KMS-11 (cell line): ENCODE data around the gene ACAD8.

Experiments used
- H2AFZ ChIP-seq: fragments of 200-600 bp; sonication (generic); 2 replicates; pipeline ENCODE4 v1.6.1; 2016; ENCODE audit warnings: antibody characterized with exemption, mixed run types, low read depth
- H3K27ac ChIP-seq: fragments of 200-600 bp; sonication (generic); 2 replicates; pipeline ENCODE4 v1.6.1; 2016; ENCODE audit warnings: mild to moderate bottlenecking, mixed run types
- H3K27me3 ChIP-seq: fragments of 200-600 bp; sonication (generic); 2 replicates; pipeline ENCODE4 v1.6.1; 2017; ENCODE audit warnings: mild to moderate bottlenecking, low read depth, mixed run types, moderate library complexity; ENCODE audit not compliant: insufficient read depth
- H3K36me3 ChIP-seq: fragments of 200-600 bp; sonication (generic); 2 replicates; pipeline ENCODE4 v1.6.1; 2017; ENCODE audit warnings: mild to moderate bottlenecking, mixed run types; ENCODE audit not compliant: insufficient read depth
- H3K4me1 ChIP-seq: fragments of 200-600 bp; sonication (generic); 2 replicates; pipeline ENCODE4 v1.6.1; 2016; ENCODE audit warnings: mild to moderate bottlenecking, low read depth, mixed run types; ENCODE audit not compliant: poor library complexity, severe bottlenecking
- H3K4me2 ChIP-seq: fragments of 200-600 bp; sonication (generic); 2 replicates; pipeline ENCODE4 v1.7.0; 2016; ENCODE audit warnings: mild to moderate bottlenecking, mixed run types
- H3K4me3 ChIP-seq: fragments of 200-600 bp; sonication (generic); IDR thresholded peaks from 2 replicates; pipeline ENCODE4 v1.6.1; 2017; ENCODE audit warnings: low read depth, low read length, mixed read lengths; ENCODE audit not compliant: insufficient read depth
- H3K79me2 ChIP-seq: fragments of 200-600 bp; sonication (generic); 2 replicates; pipeline ENCODE4 v1.6.1; 2016; ENCODE audit warnings: low read depth, mixed run types; ENCODE audit not compliant: insufficient read depth
- H3K9ac ChIP-seq: fragments of 200-600 bp; sonication (generic); 2 replicates; pipeline ENCODE4 v1.6.1; 2016; ENCODE audit warnings: mild to moderate bottlenecking, mixed run types
- H4K20me1 ChIP-seq: fragments of 200-600 bp; sonication (generic); 2 replicates; pipeline ENCODE4 v1.6.1; 2016; ENCODE audit warnings: mild to moderate bottlenecking, mixed run types; ENCODE audit not compliant: insufficient read depth
- TF ChIP-seq, protein P1 (sequence below): fragments of 200-600 bp; sonication (generic); conservative IDR thresholded peaks from 2 replicates; pipeline ENCODE4 v1.6.1; 2017; ENCODE audit warnings: low read depth, mild to moderate bottlenecking, antibody characterized with exemption, low read length, moderate library complexity, mixed read lengths

ACAD8 gene

DNA sequence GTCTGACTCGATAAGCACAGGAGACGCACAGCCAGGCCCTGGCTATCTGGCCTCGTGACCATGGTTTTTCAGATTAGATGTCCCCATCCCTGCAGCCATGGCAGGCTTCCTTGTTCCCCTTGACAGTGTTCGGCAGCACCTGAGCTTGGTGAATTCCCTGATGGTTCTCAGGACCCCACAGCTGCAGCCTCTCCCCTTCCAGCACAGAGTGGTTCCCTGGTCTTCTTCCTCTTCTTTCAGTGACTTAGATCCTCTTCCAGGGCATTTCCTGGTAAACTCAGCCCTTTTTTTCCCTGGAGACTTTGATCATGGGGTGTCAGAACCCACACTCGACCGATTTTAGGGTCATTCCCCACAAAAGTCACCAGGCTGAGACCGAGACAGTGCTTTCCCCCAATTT, 37.3 kb downstream of the ACAD8 start:
- Histone ChIP-seq H3K4me2 (no peak overlapping the region), H3K27ac (no peak overlapping the region), H2AFZ (no peak overlapping the region), H4K20me1 (no peaks in the 10 kb centered on the region), H3K9ac (no peak overlapping the region), H3K27me3 (no peaks in the 10 kb centered on the region), H3K79me2 (no peaks in the 10 kb centered on the region), H3K4me3 (no peak overlapping the region), H3K36me3 (no peaks in the 10 kb centered on the region), H3K4me1 (no peaks in the 10 kb centered on the region)
- TF ChIP-seq, protein P1, sequence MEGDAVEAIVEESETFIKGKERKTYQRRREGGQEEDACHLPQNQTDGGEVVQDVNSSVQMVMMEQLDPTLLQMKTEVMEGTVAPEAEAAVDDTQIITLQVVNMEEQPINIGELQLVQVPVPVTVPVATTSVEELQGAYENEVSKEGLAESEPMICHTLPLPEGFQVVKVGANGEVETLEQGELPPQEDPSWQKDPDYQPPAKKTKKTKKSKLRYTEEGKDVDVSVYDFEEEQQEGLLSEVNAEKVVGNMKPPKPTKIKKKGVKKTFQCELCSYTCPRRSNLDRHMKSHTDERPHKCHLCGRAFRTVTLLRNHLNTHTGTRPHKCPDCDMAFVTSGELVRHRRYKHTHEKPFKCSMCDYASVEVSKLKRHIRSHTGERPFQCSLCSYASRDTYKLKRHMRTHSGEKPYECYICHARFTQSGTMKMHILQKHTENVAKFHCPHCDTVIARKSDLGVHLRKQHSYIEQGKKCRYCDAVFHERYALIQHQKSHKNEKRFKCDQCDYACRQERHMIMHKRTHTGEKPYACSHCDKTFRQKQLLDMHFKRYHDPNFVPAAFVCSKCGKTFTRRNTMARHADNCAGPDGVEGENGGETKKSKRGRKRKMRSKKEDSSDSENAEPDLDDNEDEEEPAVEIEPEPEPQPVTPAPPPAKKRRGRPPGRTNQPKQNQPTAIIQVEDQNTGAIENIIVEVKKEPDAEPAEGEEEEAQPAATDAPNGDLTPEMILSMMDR: no peak

DNA sequence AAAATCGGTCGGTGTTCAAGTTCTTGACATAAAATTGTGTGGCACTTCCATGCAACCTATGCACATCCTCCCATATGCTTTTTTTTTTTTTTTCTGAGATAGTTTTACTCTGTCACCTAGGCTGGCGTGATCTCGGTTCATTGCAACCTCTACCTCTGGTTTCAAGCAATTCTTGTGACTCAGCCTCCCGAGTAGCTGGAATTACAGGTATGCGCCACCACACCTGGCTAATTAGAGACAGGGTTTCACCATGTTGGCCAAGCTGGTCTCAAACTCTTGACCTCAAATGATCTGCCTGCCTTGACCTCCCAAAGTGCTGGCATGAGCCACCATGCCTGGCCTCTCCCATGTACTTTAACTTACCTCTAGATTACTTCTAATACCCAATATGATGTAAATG, 37.8 kb downstream of the ACAD8 start:
- no peak overlapping the region for H3K9ac ChIP-seq

GRCh38 chr11:134292661-134293060, 39.3 kb downstream of the ACAD8 start:
- Histone ChIP-seq H3K27me3 (no peaks in the 10 kb centered on the region), H3K4me1 (no peaks in the 10 kb centered on the region), H2AFZ (no peak overlapping the region), H3K9ac (no peak overlapping the region), H3K79me2 (no peaks in the 10 kb centered on the region), H3K4me2 (no peak overlapping the region), H3K27ac (no peak overlapping the region), H4K20me1 (no peaks in the 10 kb centered on the region), H3K4me3 (no peak overlapping the region), H3K36me3 (no peaks in the 10 kb centered on the region)
- TF ChIP-seq, protein P1: no peak

More for the DNA sequence above, 37.8 kb downstream of the ACAD8 start:
- H3K36me3 ChIP-seq: no peaks in the 10 kb centered on the region
- H3K4me3 ChIP-seq: no peak overlapping the region
- H3K27ac ChIP-seq: no peak overlapping the region
- no peaks in the 10 kb centered on the region for H4K20me1 ChIP-seq
- no peaks in the 10 kb centered on the region for H3K4me1 ChIP-seq
- H2AFZ ChIP-seq: no peak overlapping the region
- no peaks in the 10 kb centered on the region for H3K27me3 ChIP-seq
- no peaks in the 10 kb centered on the region for H3K79me2 ChIP-seq
- no peak overlapping the region for H3K4me2 ChIP-seq
- TF ChIP-seq, protein P1: no peak

- Histone ChIP-seq H3K4me3 (no peak overlapping the region), H3K4me2 (no peak overlapping the region), H3K9ac (no peak overlapping the region), H3K79me2 (no peaks in the 10 kb centered on the region), H2AFZ (no peak overlapping the region), H3K27me3 (no peaks in the 10 kb centered on the region), H4K20me1 (no peaks in the 10 kb centered on the region), H3K27ac (no peak overlapping the region), H3K36me3 (no peaks in the 10 kb centered on the region), H3K4me1 (no peaks in the 10 kb centered on the region)
- TF ChIP-seq, protein P1: no peak
These were observed 40.0 kb downstream of the ACAD8 start for GRCh38 chr11:134293119-134294113.
